Measurements from ENCODE around the gene SYTL3. TPM values are rescaled to one million over a fixed set of nuclear protein-coding genes. Genes with fewer than 3 reads are reported as not detected.

SYTL3 gene
- total RNA-seq, 5 donors from 2014 or later (not counting 1 experiment from before 2014, with no cell fraction given) = 14.4 to 45.6 (median 22.9) TPM

DNA sequence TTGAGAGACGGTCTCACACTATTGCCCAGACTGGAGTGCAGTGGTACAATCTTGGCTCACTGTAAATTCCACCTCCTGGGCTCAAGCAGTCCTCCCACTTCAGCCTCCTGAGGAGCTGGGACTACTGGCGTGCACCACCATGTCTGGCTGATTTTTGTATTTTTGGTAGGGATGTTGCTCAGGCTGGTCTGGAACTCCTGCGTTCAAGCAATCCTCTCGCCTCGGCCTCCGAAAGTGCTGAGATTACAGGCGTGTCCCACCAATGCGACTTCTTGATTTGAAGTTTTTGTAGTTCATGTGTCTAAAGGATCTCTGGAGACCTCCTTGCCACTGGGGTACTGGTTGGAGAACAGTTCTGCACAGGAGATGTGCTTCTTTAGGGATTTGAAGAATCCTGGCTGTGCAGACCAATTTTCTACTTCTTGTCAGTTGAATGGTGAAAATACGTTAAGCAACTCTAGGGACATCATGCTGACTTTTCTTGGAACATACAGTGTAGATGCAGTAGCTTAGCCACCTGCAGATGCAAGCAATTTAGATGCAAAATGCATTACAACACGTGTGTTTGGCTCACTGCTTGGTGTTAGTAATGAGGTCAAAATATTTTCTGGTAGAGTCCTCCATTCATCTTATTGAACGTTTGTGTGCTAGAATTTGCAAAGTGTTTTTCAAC is 28.2 kb downstream of the SYTL3 start:
- Mint-ChIP-seq H3K36me3 (peaks cover 47% of the 10 kb centered on the region), H3K27me3 (no peaks in the 10 kb centered on the region), H3K4me1 (peaks cover 6 to 16% (median 9%) of the 10 kb centered on the region in 3 donors), H3K4me3 (no peak overlapping the region), H3K9me3 (no peaks in the 10 kb centered on the region), H3K27ac (peak overlapping the region; percentile 36 to 72)
- no peak overlapping the region for H3K4me3 ChIP-seq (ENCODE audit: control insufficient read depth in 1 of 2, extremely low read depth in 1 of 2, low read length in 1 of 2)
- ATAC-seq (replicated peaks in 1 of 4) (no peak), DNase-seq (no peak)
- no peaks in the 10 kb centered on the region for H3K27me3 ChIP-seq (replicated peaks in 1 of 2; ENCODE audit: control insufficient read depth in 2 of 2, extremely low read depth in 1 of 2, insufficient read depth in 2 of 2, low read length in 1 of 2)
- H3K27ac ChIP-seq (ENCODE audit: low read length) = no peak overlapping the region
- peaks cover 0 to 17% of the 10 kb centered on the region in 2 donors for H3K36me3 ChIP-seq (ENCODE audit: control insufficient read depth in 2 of 2, extremely low read depth in 1 of 2, insufficient read depth in 1 of 2, low read length in 1 of 2)
- WGBS (ENCODE audit: insufficient coverage) = 98% methylated on average over 7 of the region's 11 CpGs
- H3K9me3 ChIP-seq = no peaks in the 10 kb centered on the region
- ChIA-PET CTCF (interaction anchor here in 1 of 2 donors (0.5 to 1.1 kb wide), 5 partner anchors 9 to 1841 kb away, joined by 3 to 6 read pairs (median 3); no protein-coding TSS in a partner anchor), POLR2A (interaction anchor here (0.6 kb wide), 2 partner anchors 11 to 1270 kb away, joined by 3 to 4 read pairs; no protein-coding TSS in a partner anchor)
- no peaks in the 10 kb centered on the region for H3K4me1 ChIP-seq (ENCODE audit: control insufficient read depth in 1 of 2, extremely low read depth in 1 of 2, insufficient read depth in 2 of 2, low read length in 2 of 2)

DNA sequence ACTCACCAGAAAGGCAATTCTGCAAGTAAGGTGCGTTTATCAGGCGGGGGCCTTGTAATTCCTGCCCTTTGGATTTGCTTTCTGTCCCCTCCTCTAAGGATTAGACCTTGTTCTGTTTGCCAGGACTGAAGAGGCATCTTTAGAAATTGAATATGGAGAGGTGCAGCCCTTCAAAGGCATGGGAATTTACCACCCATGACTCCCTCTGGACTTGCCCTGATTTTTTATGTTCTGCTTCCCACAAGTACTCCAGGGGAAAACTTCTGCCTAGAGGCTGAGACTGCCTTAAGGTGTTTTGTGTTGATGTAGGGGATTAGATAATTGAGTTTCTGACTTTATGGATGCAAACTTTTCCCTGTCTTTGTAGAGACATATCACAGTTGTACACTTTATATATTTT is 30.2 kb downstream of the SYTL3 start:
- POLR2A ChIA-PET = interaction anchor here in 1 of 2 donors (0.6 kb wide), 1 partner anchor 889 kb away, joined by 7 read pairs; no protein-coding TSS in a partner anchor
- Mint-ChIP-seq H3K9me3 (no peaks in the 10 kb centered on the region), H3K27ac (peak overlapping the region in 1 of 2 donors; percentile 49), H3K4me3 (no peak overlapping the region), H3K4me1 (peaks cover 19 to 32% (median 25%) of the 10 kb centered on the region in 3 donors), H3K27me3 (no peaks in the 10 kb centered on the region), H3K36me3 (peaks cover 48% of the 10 kb centered on the region)
- Histone ChIP-seq H3K36me3 (ENCODE audit: control insufficient read depth in 2 of 2, extremely low read depth in 1 of 2, insufficient read depth in 1 of 2, low read length in 1 of 2) (peaks cover 0 to 11% of the 10 kb centered on the region in 2 donors), H3K27ac (ENCODE audit: low read length) (no peak overlapping the region), H3K27me3 (replicated peaks in 1 of 2; ENCODE audit: control insufficient read depth in 2 of 2, extremely low read depth in 1 of 2, insufficient read depth in 2 of 2, low read length in 1 of 2) (no peaks in the 10 kb centered on the region), H3K4me1 (ENCODE audit: control insufficient read depth in 1 of 2, extremely low read depth in 1 of 2, insufficient read depth in 2 of 2, low read length in 2 of 2) (peaks cover 9 to 10% of the 10 kb centered on the region in 2 experiments), H3K9me3 (no peaks in the 10 kb centered on the region), H3K4me3 (ENCODE audit: control insufficient read depth in 1 of 2, extremely low read depth in 1 of 2, low read length in 1 of 2) (no peak overlapping the region)
- DNase-seq (no peak), ATAC-seq (replicated peaks in 1 of 4) (no peak)
- CTCF ChIA-PET = no interaction called here
- WGBS (ENCODE audit: insufficient coverage) = no CpG with 5 or more reads among the region's 2 CpGs

DNA sequence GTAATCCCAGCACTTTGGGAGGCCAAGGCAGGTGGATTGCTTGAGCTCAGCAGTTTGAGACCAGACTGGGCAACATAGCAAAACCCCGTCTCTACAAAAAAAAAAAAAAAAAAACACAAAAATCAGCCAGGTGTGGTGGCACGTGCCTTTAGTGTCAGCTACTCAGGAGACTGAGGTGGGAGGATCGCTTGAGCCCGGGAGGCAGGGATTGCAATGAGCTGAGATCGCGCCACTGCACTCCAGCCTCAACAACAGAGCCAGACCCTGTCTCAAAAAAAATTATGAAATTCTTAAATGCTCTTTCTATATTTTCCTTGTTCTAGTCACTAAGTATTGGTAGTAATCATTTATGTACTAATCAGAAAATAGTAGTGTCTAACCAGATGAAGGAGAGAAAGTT is 30.6 kb downstream of the SYTL3 start:
- DNase-seq = no peak
- no peak overlapping the region for H3K27ac ChIP-seq (ENCODE audit: low read length)
- WGBS (ENCODE audit: insufficient coverage) = no CpG with 5 or more reads among the region's 6 CpGs
- Mint-ChIP-seq H3K27ac (peak overlapping the region; percentile 31 to 49), H3K9me3 (no peaks in the 10 kb centered on the region), H3K36me3 (peaks cover 43% of the 10 kb centered on the region), H3K4me3 (no peak overlapping the region), H3K27me3 (no peaks in the 10 kb centered on the region), H3K4me1 (peaks cover 22 to 34% (median 27%) of the 10 kb centered on the region in 3 donors)
- H3K9me3 ChIP-seq = no peaks in the 10 kb centered on the region
- no peak overlapping the region for H3K4me3 ChIP-seq (ENCODE audit: control insufficient read depth in 1 of 2, extremely low read depth in 1 of 2, low read length in 1 of 2)
- no peak for ATAC-seq (replicated peaks in 1 of 4)
- H3K36me3 ChIP-seq (ENCODE audit: control insufficient read depth in 2 of 2, extremely low read depth in 1 of 2, insufficient read depth in 1 of 2, low read length in 1 of 2) = peaks cover 0 to 10% of the 10 kb centered on the region in 2 donors
- ChIA-PET CTCF (no interaction called here), POLR2A (interaction anchor here (0.6 kb wide), 5 partner anchors 9 to 890 kb away, joined by 3 to 10 read pairs (median 7); no protein-coding TSS in a partner anchor)
- H3K4me1 ChIP-seq (ENCODE audit: control insufficient read depth in 1 of 2, extremely low read depth in 1 of 2, insufficient read depth in 2 of 2, low read length in 2 of 2) = peaks cover 11 to 14% of the 10 kb centered on the region in 2 experiments
- no peaks in the 10 kb centered on the region for H3K27me3 ChIP-seq (replicated peaks in 1 of 2; ENCODE audit: control insufficient read depth in 2 of 2, extremely low read depth in 1 of 2, insufficient read depth in 2 of 2, low read length in 1 of 2)

DNA sequence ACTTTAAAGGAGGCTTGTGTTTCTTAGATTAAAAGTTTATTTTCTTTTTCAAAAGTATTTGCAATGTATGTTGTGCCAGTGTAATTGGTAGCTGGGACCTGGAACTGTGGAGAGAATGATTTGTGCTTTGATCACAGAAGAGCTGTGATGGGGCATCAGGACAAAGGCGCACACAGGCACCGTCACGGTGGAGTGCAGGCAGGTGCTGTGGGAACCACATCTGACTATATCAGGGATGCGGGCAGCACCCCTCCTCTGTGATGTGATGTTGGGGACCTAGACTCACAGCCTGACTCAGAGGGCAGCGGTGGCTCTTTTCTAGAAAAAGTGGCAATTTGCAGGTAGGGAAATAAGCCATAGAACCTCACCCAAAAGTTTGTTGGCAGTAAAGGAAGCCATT is 34.5 kb downstream of the SYTL3 start:
- DNase-seq (peak in 4 of 35 experiments; percentile 19 to 50 (median 38)), ATAC-seq (replicated peaks in 1 of 4) (peak in 1 of 4 experiments; percentile 13)
- CTCF ChIA-PET = interaction anchor here (0.6 to 2.2 kb wide), 3 partner anchors 25 to 426 kb away, joined by 3 to 11 read pairs (median 3); no protein-coding TSS in a partner anchor
- peaks cover 0 to 16% of the 10 kb centered on the region in 2 donors for H3K36me3 ChIP-seq (ENCODE audit: control insufficient read depth in 2 of 2, extremely low read depth in 1 of 2, insufficient read depth in 1 of 2, low read length in 1 of 2)
- peak overlapping the region; percentile 24 for H3K27ac ChIP-seq (ENCODE audit: low read length)
- Mint-ChIP-seq H3K4me1 (peaks cover 56 to 60% (median 59%) of the 10 kb centered on the region in 3 donors), H3K9me3 (no peaks in the 10 kb centered on the region), H3K27ac (peak overlapping the region; percentile 40 to 77), H3K36me3 (peaks cover 34% of the 10 kb centered on the region), H3K4me3 (no peak overlapping the region), H3K27me3 (no peaks in the 10 kb centered on the region)
- peaks cover 37 to 39% of the 10 kb centered on the region in 2 experiments for H3K4me1 ChIP-seq (ENCODE audit: control insufficient read depth in 1 of 2, extremely low read depth in 1 of 2, insufficient read depth in 2 of 2, low read length in 2 of 2)
- no peak overlapping the region for H3K4me3 ChIP-seq (ENCODE audit: control insufficient read depth in 1 of 2, extremely low read depth in 1 of 2, low read length in 1 of 2)
- no peaks in the 10 kb centered on the region for H3K9me3 ChIP-seq
- H3K27me3 ChIP-seq (replicated peaks in 1 of 2; ENCODE audit: control insufficient read depth in 2 of 2, extremely low read depth in 1 of 2, insufficient read depth in 2 of 2, low read length in 1 of 2) = no peaks in the 10 kb centered on the region
- 40% methylated on average over 2 of the region's 5 CpGs for WGBS (ENCODE audit: insufficient coverage)
- POLR2A ChIA-PET = interaction anchor here (0.6 to 1.2 kb wide), 4 partner anchors 23 to 96 kb away, joined by 3 to 6 read pairs (median 4); partner anchors contain the start of gene SYTL3 (in 1 of the 2)

DNA sequence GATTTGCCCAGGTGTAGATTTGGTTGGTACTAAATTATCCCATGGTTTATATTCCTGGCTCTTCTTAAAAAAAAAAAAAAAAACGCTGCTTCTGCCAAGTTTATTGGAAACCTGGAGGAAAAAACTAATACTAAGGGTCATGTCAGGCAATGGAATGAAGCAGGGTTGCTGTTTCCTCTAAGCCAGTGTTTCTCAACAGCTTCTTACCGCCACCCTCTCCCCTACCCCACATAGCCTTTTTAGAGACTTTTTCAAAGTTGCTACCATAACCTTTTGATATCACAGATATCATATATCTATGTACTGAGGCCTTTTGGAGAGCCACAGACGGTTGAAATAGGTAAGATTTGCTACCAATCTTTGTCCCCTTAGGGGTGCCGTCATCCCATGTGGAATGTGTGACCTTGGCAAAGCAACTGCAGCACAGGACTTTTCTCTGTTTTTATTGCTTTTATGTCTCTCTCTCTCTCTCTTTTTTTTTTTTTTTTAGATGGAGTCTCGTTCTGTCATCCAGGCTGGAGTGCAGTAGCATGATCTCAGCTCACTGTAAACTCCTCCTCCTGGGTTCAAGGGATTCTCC is 35.0 kb downstream of the SYTL3 start:
- peaks cover 0 to 16% of the 10 kb centered on the region in 2 donors for H3K36me3 ChIP-seq (ENCODE audit: control insufficient read depth in 2 of 2, extremely low read depth in 1 of 2, insufficient read depth in 1 of 2, low read length in 1 of 2)

DNA sequence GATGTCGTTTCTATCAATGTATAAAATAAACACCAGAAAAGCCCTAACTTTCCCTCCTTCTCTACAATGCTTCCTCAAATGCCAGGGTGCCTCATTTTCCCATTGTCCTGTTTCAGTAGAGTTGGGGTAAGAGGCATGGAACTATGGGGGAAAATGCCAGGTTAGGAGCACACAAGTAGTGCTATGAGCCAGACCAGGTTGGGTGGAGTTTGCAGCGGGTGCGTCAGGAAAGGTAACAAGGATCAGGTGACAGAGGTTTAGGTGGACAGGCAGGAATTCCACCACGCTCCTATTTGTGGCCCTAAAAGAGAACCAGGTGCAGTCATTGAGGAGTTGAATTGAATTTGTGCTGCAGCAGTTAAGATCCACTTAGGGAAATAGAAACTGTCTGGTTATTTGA is 36.5 kb downstream of the SYTL3 start:
- H3K36me3 ChIP-seq (ENCODE audit: control insufficient read depth in 2 of 2, extremely low read depth in 1 of 2, insufficient read depth in 1 of 2, low read length in 1 of 2) = peaks cover 0 to 13% of the 10 kb centered on the region in 2 donors
- CTCF ChIA-PET = interaction anchor here in 1 of 2 donors (0.7 to 1.7 kb wide), 7 partner anchors 11 to 51 kb away, joined by 3 to 9 read pairs (median 5); partner anchors contain the start of gene SYTL3
- peaks cover 39 to 50% of the 10 kb centered on the region in 2 experiments for H3K4me1 ChIP-seq (ENCODE audit: control insufficient read depth in 1 of 2, extremely low read depth in 1 of 2, insufficient read depth in 2 of 2, low read length in 2 of 2)
- H3K4me1 Mint-ChIP-seq = peaks cover 67 to 71% (median 68%) of the 10 kb centered on the region in 3 donors
- ATAC-seq (replicated peaks in 1 of 4) (no peak), DNase-seq (no peak)
- peak overlapping the region; percentile 26 to 73 (median 34) for H3K4me3 Mint-ChIP-seq
- H3K27ac Mint-ChIP-seq = peak overlapping the region; percentile 87 to 93
- no peaks in the 10 kb centered on the region for H3K27me3 ChIP-seq (replicated peaks in 1 of 2; ENCODE audit: control insufficient read depth in 2 of 2, extremely low read depth in 1 of 2, insufficient read depth in 2 of 2, low read length in 1 of 2)
- H3K36me3 Mint-ChIP-seq = peaks cover 28% of the 10 kb centered on the region
- POLR2A ChIA-PET = interaction anchor here (0.6 to 3.3 kb wide), 6 partner anchors 26 to 42 kb away, joined by 3 to 28 read pairs (median 8); partner anchors contain the start of genes DYNLT1 (in 1 of the 2) and SYTL3 (in 1 of the 2)
- 90% methylated on average over 3 of the region's 4 CpGs for WGBS (ENCODE audit: insufficient coverage)
- peak overlapping the region; percentile 94 for H3K27ac ChIP-seq (ENCODE audit: low read length)
- H3K9me3 Mint-ChIP-seq = no peaks in the 10 kb centered on the region
- H3K4me3 ChIP-seq (ENCODE audit: control insufficient read depth in 1 of 2, extremely low read depth in 1 of 2, low read length in 1 of 2) = peak overlapping the region; percentile 14 to 19
- no peaks in the 10 kb centered on the region for H3K9me3 ChIP-seq
- H3K27me3 Mint-ChIP-seq = no peaks in the 10 kb centered on the region

More for the DNA sequence above, 35.0 kb downstream of the SYTL3 start:
- WGBS (ENCODE audit: insufficient coverage) = no CpG with 5 or more reads among the region's 5 CpGs
- Histone ChIP-seq H3K27me3 (replicated peaks in 1 of 2; ENCODE audit: control insufficient read depth in 2 of 2, extremely low read depth in 1 of 2, insufficient read depth in 2 of 2, low read length in 1 of 2) (no peaks in the 10 kb centered on the region), H3K4me1 (ENCODE audit: control insufficient read depth in 1 of 2, extremely low read depth in 1 of 2, insufficient read depth in 2 of 2, low read length in 2 of 2) (peaks cover 39 to 41% of the 10 kb centered on the region in 2 experiments), H3K4me3 (ENCODE audit: control insufficient read depth in 1 of 2, extremely low read depth in 1 of 2, low read length in 1 of 2) (no peak overlapping the region), H3K27ac (ENCODE audit: low read length) (peak overlapping the region; percentile 24), H3K9me3 (no peaks in the 10 kb centered on the region)
- POLR2A ChIA-PET = interaction anchor here (0.6 to 1.2 kb wide), 5 partner anchors 23 to 95 kb away, joined by 3 to 6 read pairs (median 4); partner anchors contain the start of gene SYTL3 (in 1 of the 2)
- no peak for DNase-seq
- H3K4me3 Mint-ChIP-seq = no peak overlapping the region
- H3K9me3 Mint-ChIP-seq = no peaks in the 10 kb centered on the region
- H3K4me1 Mint-ChIP-seq = peaks cover 59 to 64% (median 64%) of the 10 kb centered on the region in 3 donors
- ATAC-seq (replicated peaks in 1 of 4) = no peak
- H3K27me3 Mint-ChIP-seq = no peaks in the 10 kb centered on the region
- peaks cover 34% of the 10 kb centered on the region for H3K36me3 Mint-ChIP-seq
- CTCF ChIA-PET = interaction anchor here (0.6 to 2.2 kb wide), 3 partner anchors 25 to 427 kb away, joined by 3 to 11 read pairs (median 3); no protein-coding TSS in a partner anchor
- H3K27ac Mint-ChIP-seq = peak overlapping the region; percentile 46 to 77

All from T-cell (primary cell).